GM21423 (cell line): Measurements from ENCODE around the gene CLMN.

ENCODE experiments used
- ATAC-seq: cut with Tn5 transposase; IDR thresholded peaks from one replicate; pipeline ENCODE4 v1.9.1; 2021; ENCODE audit warnings: mild to moderate bottlenecking, moderate library complexity; ENCODE audit not compliant: unreplicated experiment

CLMN gene, protein sequence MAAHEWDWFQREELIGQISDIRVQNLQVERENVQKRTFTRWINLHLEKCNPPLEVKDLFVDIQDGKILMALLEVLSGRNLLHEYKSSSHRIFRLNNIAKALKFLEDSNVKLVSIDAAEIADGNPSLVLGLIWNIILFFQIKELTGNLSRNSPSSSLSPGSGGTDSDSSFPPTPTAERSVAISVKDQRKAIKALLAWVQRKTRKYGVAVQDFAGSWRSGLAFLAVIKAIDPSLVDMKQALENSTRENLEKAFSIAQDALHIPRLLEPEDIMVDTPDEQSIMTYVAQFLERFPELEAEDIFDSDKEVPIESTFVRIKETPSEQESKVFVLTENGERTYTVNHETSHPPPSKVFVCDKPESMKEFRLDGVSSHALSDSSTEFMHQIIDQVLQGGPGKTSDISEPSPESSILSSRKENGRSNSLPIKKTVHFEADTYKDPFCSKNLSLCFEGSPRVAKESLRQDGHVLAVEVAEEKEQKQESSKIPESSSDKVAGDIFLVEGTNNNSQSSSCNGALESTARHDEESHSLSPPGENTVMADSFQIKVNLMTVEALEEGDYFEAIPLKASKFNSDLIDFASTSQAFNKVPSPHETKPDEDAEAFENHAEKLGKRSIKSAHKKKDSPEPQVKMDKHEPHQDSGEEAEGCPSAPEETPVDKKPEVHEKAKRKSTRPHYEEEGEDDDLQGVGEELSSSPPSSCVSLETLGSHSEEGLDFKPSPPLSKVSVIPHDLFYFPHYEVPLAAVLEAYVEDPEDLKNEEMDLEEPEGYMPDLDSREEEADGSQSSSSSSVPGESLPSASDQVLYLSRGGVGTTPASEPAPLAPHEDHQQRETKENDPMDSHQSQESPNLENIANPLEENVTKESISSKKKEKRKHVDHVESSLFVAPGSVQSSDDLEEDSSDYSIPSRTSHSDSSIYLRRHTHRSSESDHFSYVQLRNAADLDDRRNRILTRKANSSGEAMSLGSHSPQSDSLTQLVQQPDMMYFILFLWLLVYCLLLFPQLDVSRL

DNA sequence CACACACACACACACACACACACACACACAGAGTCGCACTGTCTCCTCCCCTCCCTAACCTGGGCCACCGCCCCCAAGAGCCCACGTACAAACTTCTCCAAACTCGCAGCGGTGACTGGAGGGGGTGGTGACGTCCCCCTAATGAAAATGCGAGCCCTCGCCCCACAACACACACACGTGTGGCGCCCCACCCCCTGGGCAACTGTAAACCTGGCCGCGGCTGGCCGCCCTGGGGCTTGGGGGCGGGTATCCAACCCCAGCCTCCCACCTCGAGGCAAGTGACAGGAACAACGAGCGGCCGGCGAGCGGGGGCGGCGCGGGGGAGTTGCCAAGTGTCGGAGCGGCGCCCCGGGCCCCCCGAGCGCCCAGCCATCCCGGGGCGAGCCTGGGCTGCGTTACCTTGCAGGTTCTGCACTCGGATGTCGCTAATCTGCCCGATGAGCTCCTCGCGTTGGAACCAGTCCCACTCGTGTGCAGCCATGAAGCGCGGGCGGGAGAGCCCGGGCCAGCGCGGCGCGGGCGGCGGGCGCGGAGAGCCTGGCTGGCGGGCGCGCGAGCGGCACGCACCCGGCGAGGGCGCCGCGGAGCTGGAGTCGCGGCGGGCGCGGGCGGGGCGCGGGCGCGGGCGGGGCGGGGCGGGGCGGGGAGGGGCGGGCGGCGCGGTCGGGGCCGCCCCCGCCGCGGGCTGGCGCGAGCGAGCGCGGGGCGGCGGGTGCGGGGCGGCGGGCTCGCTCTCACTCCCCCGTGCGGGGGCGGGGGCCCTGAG lies at the start of gene CLMN:
Gene CLMN, minus strand, starts transcription at position 597 of the 766 bp plus-strand sequence. Its CDS starts 116 bp downstream, at position 481.
- ATAC-seq, result no peak

DNA sequence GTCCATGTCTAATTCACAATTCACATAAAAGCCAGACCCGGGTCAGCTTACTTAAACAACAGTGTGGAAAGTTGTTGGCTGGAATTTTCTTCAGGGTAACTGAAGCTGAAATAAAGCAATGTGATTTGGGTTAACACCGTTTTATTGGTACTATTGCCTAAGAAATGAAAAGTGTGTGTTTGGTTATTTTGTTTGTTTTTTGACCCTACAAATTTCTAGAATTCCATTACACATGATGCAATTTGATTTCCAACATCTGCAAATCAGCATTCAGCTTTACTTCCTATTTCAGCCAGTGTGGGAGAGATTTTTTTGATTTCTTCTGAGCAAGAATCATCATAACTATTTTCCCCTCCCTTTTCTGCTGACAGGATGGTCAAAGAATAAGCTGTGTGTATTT lies 45.7 kb upstream of the CLMN start:
- ATAC-seq, result no peak

DNA sequence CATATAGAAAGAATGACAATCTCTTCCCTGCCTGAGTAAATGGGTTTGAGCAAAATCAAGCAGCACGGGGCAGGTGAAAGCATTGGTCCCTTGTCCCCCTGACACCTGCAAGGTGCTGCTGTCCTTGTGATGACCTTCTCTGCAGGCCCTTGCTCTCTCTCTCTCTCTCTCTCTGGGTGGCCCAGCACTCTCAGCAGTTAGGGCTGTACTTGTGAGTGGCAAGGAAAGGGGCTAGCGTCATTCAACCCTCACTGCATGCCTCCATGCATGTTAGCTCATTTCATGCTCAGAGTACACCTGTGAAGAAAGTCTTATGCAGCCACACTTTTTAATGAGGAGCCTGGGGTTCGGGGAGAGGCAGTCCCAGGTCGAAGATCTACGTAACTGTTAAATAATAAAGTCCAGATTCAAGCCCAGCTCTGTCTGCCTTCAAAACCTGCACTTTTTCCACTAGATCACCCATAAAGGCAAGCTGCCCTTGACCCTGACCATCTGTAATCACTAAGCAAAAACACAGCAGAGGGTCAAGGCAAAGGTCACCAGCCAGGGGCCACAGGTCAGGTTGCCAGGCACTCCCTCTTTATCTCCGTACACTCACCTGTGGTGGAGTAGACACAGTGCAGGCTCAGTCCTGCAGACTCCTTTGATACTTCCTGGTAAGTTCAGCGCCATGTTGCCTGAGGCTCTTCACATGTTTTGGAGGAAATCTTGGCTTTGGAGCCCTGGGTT lies 44.9 kb upstream of the CLMN start:
- ATAC-seq, result no peak

DNA sequence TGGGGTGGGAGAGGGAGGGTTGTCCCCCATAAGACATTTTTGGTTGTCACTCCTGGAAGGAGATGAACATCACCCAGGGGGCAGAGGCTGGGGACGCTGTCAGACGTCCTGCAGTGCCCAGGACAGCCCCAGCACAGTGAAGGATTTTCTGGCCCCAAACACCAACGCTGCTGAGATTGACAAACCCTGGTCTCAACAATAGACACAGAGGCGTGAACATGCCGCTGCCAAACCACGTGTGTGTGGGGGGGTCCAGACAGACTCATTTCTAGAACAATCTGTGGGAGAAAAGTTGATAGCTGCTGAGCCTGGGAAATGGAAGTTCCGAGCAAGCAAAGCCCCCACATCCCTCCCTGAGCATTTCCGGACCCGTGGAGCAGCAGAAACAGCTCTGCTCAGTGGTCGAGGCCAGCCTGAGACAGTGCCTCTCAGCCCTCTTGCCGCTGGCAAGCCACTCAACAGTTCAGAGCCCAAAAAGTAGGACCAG lies 43.8 kb upstream of the CLMN start:
- no peak for ATAC-seq

DNA sequence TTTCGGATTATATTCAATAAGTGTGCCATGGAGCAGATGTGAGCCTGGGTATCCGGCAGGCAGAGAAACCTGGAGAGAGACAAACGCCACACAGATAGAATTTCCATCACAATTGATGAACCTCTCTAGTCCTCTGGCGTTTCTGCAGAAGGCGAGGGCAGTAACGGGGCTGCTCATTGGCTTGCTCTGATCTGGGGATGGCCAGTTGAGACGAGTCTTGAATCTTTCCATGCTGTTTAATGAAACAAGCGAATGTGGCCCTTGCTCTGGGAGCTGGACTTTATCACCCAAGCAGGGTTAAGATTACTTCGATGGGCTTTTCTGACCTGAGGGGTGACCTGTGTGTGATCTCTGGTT lies 42.4 kb upstream of the CLMN start:
- ATAC-seq, result no peak

DNA sequence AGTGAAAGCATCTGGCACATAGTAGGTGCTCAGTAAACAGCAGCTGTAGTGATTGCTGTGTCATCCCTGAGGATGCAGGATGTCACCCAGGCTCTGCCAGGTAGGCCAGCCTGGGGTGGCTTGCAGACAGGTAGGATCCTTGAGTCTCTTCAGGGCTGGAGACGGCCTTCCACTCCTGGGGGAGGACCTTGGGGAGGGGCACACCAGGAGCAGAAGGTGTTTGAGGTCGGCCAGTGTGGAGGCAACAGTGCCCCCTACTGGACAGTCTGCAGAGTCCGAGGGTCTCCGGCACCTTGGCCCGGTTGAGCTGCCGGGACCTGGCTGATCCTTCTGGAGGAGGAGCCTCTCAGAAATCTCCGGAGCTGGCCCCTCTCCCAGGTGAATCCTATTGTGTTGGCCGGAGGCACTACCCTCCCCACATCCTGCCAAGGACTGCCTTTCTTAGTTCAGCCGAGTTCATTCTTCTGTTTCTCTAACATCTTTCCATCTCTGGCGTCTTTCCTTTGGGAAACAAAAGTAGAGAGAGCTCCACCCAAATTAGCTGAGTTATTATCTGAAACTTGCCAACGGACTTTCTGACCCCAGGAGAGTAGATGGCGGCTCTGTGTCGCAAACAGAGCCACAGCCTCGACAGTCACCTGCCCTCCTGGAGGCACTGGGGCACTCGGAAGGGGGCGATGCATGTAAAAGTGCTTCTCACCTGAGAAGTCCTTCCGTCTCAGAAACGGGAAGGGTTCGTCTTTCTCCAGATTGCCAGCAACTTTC lies 41.8 kb upstream of the CLMN start:
- peak; percentile 48 for ATAC-seq

DNA sequence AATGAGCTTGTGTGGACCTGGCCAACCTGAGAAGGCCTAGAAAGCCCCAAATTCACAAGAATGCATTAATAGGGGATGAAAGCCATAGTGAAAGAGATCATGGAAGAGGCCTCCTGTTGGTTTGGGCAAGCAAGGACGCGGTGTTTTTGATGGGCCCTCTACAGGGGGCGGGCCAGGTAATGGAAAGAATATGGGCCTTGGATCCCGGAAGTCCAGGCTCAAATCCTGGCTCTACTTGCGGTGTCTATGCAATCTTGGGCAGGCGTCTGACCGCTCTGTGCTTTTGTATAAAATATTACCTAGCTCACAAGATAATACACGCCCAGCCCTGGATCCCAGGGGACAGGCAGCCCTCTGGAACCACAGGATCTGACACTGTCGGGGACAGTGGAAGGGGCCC lies 41.1 kb upstream of the CLMN start:
- no peak for ATAC-seq

DNA sequence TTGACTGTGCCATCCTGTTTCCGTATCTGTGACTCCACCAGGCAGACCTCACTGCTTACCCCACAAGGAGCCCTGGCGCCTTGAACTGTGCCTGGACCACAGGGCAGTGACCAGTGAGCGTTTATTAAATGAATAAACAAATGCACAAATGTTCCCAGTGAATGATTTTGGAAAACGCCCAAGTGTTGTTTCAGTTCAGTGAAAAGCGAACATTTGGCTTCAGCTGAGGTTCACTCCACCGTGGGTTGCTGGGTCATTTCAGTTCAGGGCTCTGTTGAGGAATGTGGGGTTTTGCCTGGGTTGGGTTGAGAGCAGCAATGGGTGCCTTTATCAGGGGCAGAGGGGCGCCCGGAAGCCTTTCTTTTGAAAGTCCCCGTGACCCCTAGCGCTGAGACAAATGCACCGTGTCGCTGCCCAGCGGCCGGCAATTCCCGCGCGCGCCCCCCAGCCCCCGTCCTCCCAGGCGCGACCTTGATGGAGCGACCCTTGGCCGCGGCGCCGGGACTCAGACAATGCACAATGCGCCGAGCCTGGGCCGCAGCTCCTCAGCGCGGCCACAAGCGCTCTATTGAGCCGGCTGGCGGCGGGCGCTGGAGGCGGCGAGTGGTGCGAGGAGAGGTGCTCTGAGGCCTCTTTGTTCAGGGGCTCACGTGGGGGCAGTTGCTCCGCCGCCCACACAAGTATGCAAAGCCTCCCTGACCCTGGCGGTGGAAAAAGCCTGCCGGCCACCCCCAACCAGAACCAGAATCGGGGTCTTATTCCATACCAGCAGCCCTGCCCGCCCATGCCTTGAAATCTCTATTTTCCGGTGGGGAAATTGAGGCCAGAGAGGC lies 40.5 kb upstream of the CLMN start:
- no peak for ATAC-seq

DNA sequence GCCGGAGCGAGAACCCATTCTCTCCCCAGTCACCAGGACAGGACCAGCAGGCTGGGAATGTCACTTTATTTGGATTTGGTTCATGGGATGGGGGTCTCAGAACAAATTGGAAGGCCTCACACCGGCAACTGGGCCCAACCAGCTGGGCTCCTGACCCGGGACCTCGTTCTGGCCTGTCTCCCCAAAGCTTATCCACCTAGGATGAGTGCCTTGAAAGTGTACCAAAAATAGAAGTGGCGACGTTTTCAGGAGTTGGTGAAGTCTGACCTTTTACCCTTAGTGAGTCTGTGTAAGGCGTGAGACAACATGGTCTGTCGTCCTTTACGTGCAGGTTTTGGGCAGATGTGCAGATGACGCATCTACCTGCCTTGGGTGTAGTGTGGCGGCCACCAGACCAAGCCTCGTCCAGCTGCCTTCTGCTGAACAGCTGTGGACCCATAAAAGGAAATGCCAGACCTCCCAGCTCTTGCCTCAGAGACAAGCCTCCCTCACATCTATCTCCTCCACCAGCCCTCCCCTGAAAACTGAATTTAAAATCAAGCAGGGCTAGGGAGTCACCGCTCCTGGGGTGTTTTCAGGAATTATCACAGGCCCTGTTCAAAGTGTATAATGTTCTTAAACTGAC lies 36.6 kb upstream of the CLMN start:
- no peak for ATAC-seq

DNA sequence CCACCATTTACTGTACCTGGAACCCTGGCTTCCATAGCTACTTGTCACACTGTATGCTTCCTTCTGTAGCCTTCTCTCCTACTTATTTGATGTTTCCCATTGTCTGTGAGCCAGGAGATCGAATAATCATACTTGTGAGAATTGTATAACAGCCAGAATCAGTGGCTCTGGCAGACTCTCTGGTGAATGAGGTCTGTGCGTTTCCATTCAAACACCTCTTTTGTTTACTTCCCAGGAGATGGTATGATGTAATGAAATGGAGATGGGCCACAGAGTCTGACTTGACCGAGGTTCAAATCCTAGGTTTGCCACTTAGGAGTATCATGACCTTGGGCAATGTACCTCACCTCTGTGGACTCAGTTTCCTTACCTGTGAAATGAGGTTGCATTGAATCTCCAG lies 35.7 kb upstream of the CLMN start:
- ATAC-seq, result no peak

DNA sequence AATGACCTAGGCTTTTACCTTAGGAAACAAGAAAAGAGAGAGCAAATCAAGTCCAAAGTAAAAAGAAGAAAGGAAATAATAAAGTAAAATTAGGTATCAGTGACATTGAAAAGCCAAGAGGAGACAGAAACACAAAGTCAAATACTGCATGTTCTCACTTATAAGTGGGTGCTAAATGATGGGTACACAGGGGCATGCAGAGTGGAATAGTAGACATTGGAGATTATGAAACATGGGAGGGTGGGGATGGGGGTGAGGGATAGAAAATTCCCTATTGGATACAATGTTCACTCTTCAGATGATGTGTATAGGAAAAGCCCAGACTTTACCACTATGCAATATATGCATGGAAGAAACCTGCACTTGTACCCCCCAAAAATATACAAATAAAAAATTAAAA lies 35.1 kb upstream of the CLMN start:
- no peak for ATAC-seq

DNA sequence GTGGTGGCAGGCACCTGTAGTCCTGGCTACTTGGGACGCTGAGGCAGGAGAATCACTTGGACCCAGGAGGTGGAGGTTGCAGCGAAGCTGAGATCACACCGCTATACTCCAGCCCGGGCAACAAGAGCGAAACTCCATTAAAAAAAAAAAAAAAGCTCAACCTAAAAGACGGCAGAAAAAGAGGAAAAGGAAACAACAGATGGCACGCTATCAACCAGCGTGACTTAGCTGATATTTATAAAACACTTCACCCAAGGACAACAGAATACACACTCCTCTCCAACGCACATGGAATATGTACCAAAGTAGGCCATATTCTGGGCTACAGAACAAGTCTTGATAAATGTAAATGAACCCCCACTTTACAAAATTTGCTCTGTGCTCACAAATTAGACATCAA lies 34.0 kb upstream of the CLMN start:
- ATAC-seq, result no peak

DNA sequence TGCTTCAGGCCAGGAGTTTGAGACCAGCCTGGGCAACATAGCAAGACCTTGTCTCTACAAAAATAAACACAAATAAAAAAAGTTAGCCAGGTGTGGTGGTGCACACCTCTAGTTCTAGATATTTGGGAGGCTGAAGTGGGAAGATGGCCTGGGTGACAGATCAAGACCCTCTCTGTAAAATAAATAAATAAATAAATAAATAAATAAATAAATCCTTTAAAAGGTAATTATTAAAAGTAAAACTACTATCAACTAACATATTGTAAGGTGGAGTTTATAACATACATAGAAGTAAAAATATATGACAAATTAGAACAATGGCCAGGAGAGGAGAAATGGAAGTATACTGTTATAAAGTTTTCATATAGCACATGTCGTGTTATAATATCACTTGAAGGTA lies 33.3 kb upstream of the CLMN start:
- no peak for ATAC-seq

DNA sequence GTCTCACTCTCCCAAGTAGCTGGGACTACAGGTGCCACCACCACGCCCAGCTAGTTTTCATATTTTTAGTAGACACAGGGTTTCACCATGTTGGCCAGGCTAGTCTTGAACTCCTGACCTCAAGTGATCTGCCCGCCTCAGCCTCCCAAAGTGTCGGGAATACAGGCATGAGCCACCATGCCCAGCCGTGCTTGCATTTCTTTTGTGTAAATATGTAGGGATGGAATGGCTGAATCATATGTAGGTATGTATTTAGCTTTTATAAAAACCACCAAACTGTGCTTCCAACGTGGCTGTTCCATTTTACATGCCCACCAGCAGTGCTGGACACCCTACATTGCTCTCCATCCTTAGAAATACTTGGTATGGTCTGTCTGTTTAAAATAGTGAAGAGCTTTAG lies 32.8 kb upstream of the CLMN start:
- no peak for ATAC-seq

DNA sequence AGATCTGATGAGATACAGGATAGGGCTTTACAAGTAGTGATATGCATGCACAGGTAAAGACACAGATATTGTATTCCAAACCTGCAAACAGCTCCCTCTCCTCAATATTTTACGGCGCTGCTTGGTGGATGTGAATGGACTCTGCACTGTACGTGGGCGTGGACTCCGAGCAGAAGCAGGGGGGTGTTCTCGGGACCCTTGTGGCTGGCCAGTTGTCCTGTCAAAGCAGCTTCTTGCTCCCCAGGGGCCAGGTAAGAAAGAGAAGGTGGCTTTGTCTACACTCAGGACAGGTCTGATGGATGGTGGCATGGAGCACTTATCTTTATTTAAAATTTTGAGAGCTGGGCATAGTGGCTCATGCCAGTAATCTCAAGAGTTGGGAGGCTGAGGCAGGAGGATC lies 29.5 kb upstream of the CLMN start:
- no peak for ATAC-seq

DNA sequence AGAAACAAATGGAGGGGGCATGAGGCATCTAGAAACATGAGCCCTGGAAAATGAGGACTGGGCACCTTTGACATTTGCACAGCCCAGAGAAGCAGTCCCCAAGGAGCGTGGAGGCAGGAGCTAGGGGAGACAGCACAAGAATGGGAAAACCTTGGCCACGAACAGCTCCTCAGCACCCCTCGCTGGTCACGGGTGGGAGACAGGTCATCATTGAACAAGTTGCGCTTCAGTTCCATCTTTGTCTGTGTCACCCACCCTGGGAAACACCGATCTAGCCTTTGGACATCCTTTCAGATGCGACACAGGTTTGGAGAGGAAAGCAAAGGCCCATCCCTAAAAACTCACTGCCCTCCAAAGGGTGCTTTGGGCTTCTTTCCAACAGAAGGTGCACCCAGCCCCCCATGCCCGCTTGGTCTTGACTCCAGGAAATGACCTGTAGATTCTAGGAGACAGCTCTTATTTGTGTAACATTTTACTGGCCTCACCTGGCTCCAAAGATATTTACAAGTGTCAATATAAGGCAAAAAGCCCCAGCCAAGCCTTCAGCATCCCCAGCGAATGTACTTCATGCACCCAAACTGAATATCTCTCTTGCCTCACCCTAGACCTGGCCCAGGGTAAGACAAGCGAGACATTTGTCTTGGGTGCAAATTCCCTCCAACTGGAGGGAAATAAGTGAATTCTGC lies 28.8 kb upstream of the CLMN start:
- no peak for ATAC-seq

DNA sequence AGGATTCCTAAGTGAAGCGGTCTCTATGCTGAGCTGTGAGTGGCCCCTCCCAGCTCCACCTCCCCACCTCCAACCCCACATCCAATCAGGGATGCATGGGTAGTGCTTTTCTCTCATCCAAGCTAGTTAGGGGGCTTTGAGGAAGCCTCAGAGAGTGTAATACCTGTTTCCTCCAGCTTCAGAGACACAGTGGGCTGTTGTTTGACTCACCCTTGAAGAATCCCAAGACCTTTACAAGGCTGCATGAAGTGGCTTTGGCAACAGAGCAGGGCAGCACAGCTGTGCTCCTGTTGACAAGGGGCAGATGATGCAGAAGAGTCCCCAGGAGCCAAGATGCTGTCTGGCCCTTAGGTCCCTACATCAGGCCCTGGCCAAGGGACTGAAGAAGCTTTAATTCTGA lies 27.1 kb upstream of the CLMN start:
- ATAC-seq, result no peak

DNA sequence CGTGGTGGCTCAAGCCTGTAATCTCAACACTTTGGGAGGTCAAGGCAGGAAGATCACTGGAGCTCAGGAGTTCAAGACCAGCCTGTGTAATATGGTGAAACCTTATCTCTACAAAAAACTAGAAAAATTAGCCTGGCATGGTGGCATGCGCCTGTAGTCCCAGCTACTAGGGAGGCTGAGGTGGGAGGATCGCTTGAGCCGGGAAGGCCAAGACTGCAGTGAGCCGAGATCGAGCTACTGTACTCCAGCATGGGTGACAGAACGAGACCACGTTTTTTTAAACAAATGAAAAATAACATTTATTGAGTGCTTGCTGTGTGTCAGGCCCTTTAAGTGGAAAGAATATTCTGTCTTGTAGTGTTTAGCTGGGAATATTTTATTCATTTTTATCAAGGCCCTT lies 26.6 kb upstream of the CLMN start:
- ATAC-seq, result no peak
